Thoracic aorta (tissue), 2 donors: ENCODE measurements around the gene NID1. TPM values are rescaled to one million over a fixed set of nuclear protein-coding genes. Genes with fewer than 3 reads are reported as not detected.

Source experiments
- ATAC-seq: fragments of 150-250 bp; one replicate; pipeline ENCODE4 v1.8.0; 2017; ENCODE audit warnings: low read depth; ENCODE audit not compliant: insufficient number of reproducible peaks, low FRiP score
- DNase-seq: peaks from one replicate; pipeline ENCODE4 v3.0.0-alpha.2; 2020; ENCODE audit warnings: low spot score
- H3K27ac ChIP-seq, 2 donors: fragments of 200-600 bp; sonication (generic); 1 replicate in 1 of 2; 2 replicates in 1 of 2; pipeline ENCODE4 v1.5.1; 2016; ENCODE audit warnings: mild to moderate bottlenecking in 2 of 2, moderate library complexity in 2 of 2
- H3K27me3 ChIP-seq: fragments of 200-600 bp; sonication (generic); replicated peaks from 2 replicates; pipeline ENCODE4 v1.6.0; 2016; ENCODE audit warnings: mild to moderate bottlenecking; ENCODE audit not compliant: insufficient read depth
- H3K36me3 ChIP-seq: fragments of 200-600 bp; sonication (generic); one replicate; pipeline ENCODE4 v1.5.1; 2016
- H3K4me1 ChIP-seq, 2 donors: fragments of 200-600 bp; sonication (generic); 1 replicate in 1 of 2; 2 replicates in 1 of 2; pipeline versions ENCODE4 v1.5.1 to v1.6.0; 2016; ENCODE audit warnings: low read depth in 2 of 2, mild to moderate bottlenecking in 1 of 2; ENCODE audit not compliant: control insufficient read depth in 1 of 2
- H3K4me3 ChIP-seq: fragments of 200-600 bp; sonication (generic); 2 replicates; pipeline ENCODE4 v1.5.1; 2016; ENCODE audit warnings: mild to moderate bottlenecking
- H3K9me3 ChIP-seq: fragments of 200-600 bp; sonication (generic); 2 replicates; pipeline ENCODE4 v1.5.1; 2016
- total RNA-seq, 2 donors: library from RNA; depleted of rRNA; stranded (reverse); fragments of >200 nt; gene quantifications; one replicate each; pipeline versions ENCODE4 v1.1.0 to v1.2.3, GENCODE V29; 2016
- TF ChIP-seq, protein P1 (sequence below): fragments of 200-600 bp; sonication (generic); IDR thresholded peaks from one replicate; pipeline ENCODE4 v1.5.1; 2019; ENCODE audit warnings: antibody characterized with exemption

NID1 gene
- total RNA-seq, 2 donors from 2014 or later = 82.4 to 95.5 TPM

DNA sequence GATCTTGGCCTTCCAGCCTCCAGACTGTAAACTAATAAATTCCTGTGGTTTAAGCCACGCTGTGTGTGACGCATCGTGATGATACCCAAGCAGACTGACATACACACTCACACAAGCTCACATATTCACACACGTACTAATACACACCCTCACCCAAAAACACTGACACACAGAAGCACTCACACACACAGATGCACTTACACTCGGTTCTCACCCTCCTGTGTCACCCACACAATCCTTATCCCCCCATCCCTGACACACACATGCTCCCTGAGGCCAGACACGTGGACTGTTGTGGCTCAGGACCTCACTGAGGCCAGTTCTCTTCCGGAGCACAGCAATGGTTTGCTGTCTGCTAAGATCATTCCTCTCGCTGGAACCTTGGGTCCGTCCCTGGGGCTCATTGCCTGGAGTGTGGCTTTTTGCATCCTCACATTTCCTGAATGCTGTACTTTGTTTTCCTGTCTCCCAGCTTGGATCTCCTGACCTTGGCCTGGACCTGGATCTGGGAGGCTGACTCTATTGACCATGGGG is 121.2 kb downstream of the NID1 start:
- Histone ChIP-seq H3K4me1 (no peaks in the 10 kb centered on the region), H3K4me3 (no peak overlapping the region), H3K27me3 (no peaks in the 10 kb centered on the region), H3K9me3 (no peaks in the 10 kb centered on the region), H3K36me3 (no peaks in the 10 kb centered on the region), H3K27ac (no peak overlapping the region)
- TF ChIP-seq, protein P1, sequence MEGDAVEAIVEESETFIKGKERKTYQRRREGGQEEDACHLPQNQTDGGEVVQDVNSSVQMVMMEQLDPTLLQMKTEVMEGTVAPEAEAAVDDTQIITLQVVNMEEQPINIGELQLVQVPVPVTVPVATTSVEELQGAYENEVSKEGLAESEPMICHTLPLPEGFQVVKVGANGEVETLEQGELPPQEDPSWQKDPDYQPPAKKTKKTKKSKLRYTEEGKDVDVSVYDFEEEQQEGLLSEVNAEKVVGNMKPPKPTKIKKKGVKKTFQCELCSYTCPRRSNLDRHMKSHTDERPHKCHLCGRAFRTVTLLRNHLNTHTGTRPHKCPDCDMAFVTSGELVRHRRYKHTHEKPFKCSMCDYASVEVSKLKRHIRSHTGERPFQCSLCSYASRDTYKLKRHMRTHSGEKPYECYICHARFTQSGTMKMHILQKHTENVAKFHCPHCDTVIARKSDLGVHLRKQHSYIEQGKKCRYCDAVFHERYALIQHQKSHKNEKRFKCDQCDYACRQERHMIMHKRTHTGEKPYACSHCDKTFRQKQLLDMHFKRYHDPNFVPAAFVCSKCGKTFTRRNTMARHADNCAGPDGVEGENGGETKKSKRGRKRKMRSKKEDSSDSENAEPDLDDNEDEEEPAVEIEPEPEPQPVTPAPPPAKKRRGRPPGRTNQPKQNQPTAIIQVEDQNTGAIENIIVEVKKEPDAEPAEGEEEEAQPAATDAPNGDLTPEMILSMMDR = no peak
- ATAC-seq = no peak
- DNase-seq = no peak

DNA sequence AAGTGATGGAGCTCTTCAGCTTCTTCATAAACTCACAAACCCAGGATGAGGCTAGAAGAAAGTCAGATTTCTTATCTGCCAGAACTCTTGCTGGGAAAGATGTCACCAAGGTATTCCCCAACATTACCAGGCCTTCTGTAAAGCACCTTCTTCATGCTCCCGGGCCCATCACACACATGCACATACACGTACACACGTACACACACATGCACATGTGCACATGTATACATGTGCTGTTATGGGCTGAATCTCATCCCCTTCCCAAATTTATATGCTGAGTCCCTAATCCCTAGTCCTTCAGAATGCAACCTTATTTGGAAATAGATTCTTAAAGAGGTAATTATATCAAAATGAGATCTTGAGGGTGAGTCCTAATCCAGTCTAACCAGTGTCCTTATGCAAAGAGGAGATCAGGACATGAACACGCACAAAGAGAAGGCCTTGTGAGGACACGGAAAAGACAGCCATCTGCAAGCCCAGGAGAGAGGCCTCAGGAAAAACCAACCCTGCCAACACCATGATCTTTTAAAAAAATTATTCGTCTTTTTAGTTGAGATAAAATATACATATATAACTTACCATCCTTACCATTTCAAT is 121.8 kb downstream of the NID1 start:
- TF ChIP-seq, protein P1 = no peak
- no peak for ATAC-seq
- Histone ChIP-seq H3K27ac (no peak overlapping the region), H3K36me3 (no peaks in the 10 kb centered on the region), H3K4me3 (no peak overlapping the region), H3K9me3 (no peaks in the 10 kb centered on the region), H3K27me3 (no peaks in the 10 kb centered on the region), H3K4me1 (no peaks in the 10 kb centered on the region)
- DNase-seq = no peak

DNA sequence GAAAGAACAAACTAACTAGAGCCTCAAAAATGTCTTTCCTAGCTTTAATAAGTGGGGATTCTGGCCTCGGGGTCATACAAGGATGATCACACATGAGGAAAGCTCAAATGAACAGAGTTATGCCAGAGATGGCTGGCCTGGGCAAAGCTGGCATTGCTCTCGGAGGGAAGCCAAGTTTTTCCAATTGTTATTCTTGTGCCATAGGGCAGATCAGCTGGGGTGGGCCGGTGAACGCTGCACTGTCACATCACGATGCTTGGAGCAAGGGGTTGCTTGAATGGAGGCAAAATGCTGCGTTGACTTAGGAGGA is 122.3 kb downstream of the NID1 start:
- TF ChIP-seq, protein P1 = no peak
- Histone ChIP-seq H3K27ac (no peak overlapping the region), H3K36me3 (no peaks in the 10 kb centered on the region), H3K4me1 (no peaks in the 10 kb centered on the region), H3K9me3 (no peaks in the 10 kb centered on the region), H3K27me3 (no peaks in the 10 kb centered on the region), H3K4me3 (no peak overlapping the region)
- no peak for ATAC-seq
- no peak for DNase-seq

DNA sequence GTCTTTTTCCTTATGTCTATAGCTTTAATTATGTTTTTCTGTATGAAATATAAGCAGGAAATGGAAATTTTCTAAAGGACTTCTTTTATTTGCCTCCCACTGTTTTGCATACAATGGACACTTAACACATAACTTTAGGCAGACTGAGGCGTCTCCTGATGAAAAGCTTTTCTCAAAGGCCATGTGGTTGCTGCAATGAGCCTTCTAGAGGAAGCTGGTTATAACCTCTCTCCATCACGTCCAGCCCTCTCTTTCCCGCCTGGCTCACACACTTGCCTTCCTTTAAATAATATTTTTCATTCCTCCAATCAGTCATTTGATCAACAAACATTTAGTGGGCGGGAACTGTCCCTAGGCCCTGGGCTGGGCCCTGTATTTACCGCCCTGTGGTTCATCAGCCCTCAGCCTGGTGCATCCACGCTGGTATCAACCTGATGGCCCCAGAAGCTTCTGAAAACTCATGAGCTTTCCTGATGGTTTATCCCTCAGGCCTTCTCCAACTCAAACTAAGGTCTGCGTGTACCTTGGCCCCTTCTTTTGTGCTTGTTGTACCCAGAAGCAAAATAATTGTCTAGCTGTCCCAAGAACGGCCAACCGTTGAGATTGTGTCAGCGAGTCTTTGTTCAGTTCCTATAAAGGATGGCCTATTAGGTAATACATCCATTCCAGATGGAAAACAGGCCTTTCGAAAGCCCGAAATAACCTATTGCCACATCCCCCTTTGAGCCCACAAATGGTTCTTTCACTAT is 122.8 kb downstream of the NID1 start:
- Histone ChIP-seq H3K36me3 (no peaks in the 10 kb centered on the region), H3K9me3 (no peaks in the 10 kb centered on the region), H3K4me1 (no peaks in the 10 kb centered on the region), H3K27me3 (no peaks in the 10 kb centered on the region), H3K4me3 (no peak overlapping the region), H3K27ac (no peak overlapping the region)
- TF ChIP-seq, protein P1 = no peak
- ATAC-seq (no peak), DNase-seq (no peak)

GRCh38 chr1:235940285-235940684 is 124.6 kb downstream of the NID1 start:
- no peaks in the 10 kb centered on the region for H3K9me3 ChIP-seq
- H3K27me3 ChIP-seq = no peaks in the 10 kb centered on the region
- H3K4me1 ChIP-seq = peaks cover 4 to 10% of the 10 kb centered on the region in 2 donors
- H3K27ac ChIP-seq = no peak overlapping the region
- no peaks in the 10 kb centered on the region for H3K36me3 ChIP-seq
- no peak for ATAC-seq
- TF ChIP-seq, protein P1 = no peak
- no peak overlapping the region for H3K4me3 ChIP-seq
- DNase-seq = no peak
